Spinal cord (tissue), 10 donors: ENCODE data around the gene RAC2. TPM values are rescaled to one million over a fixed set of nuclear protein-coding genes. Genes with fewer than 3 reads are reported as not detected.
A peak's percentile ranks its signal among the peaks of the same experiment; 100 is the strongest.

ENCODE experiments used
- DNase-seq, 6 donors: peaks; one replicate each; pipeline versions ENCODE4 v3.0.0 to v3.0.0-alpha.2; 2013 to 2015; ENCODE audit warnings: low spot score in 6 of 6, low read depth in 4 of 6
- H3K27ac ChIP-seq: one replicate; pipeline ENCODE4 v1.5.1; 2013; ENCODE audit warnings: low read depth, low read length, control low read depth
- H3K27me3 ChIP-seq: one replicate; pipeline ENCODE4 v1.6.1; 2013; ENCODE audit warnings: low read length; ENCODE audit not compliant: control insufficient read depth, insufficient read depth
- H3K36me3 ChIP-seq: one replicate; pipeline ENCODE4 v1.6.1; 2013; ENCODE audit warnings: low read length; ENCODE audit not compliant: control insufficient read depth, insufficient read depth
- H3K4me1 ChIP-seq: one replicate; pipeline ENCODE4 v1.6.1; 2013; ENCODE audit warnings: low read length; ENCODE audit not compliant: control insufficient read depth, insufficient read depth
- H3K4me3 ChIP-seq: one replicate; pipeline ENCODE4 v1.5.1; 2013; ENCODE audit warnings: low read depth, low read length, control low read depth
- H3K9me3 ChIP-seq: one replicate; pipeline ENCODE4 v1.6.1; 2013; ENCODE audit warnings: low read length; ENCODE audit not compliant: control insufficient read depth, insufficient read depth
- WGBS: methylation state at CpG from one replicate; pipeline ENCODE4 v1.1.5; 2013; ENCODE audit warnings: missing lambda C conversion rate; ENCODE audit not compliant: insufficient coverage; 5-methylcytosine and 5-hydroxymethylcytosine counted together
- polyA plus RNA-seq, 2 donors: library from polyadenylated mRNA; unstranded; fragments of 120-200 nt; gene quantifications; one replicate each; pipeline ENCODE4 v1.2.1, GENCODE V29; 2013; ENCODE audit not compliant: insufficient read length in 2 of 2
- total RNA-seq, 2 donors: library from RNA; depleted of rRNA in 1 of 2; stranded (reverse); fragments of 120-200 nt in 1 of 2; fragments of >200 nt in 1 of 2; gene quantifications; one replicate each; pipeline versions ENCODE4 v1.2.3 to v1.2.4, GENCODE V29; 2013 to 2014
- donor health status: healthy.

Gene RAC2
- total and polyA plus RNA-seq, 4 donors, result 2.1 to 4.8 (median 2.7) TPM

- no peak overlapping the region for H3K4me3 ChIP-seq
- no peak overlapping the region for H3K27ac ChIP-seq
- H3K4me1 ChIP-seq, result peaks cover 19% of the 10 kb centered on the region
- no peaks in the 10 kb centered on the region for H3K27me3 ChIP-seq
- no peaks in the 10 kb centered on the region for H3K9me3 ChIP-seq
- H3K36me3 ChIP-seq, result peaks cover 12% of the 10 kb centered on the region
- 82% methylated on average over 7 of the region's 13 CpGs for WGBS
- DNase-seq, result no peak
Observed at GRCh38 chr22:37185646-37186227, 58.3 kb downstream of the RAC2 start.

GRCh38 chr22:37184816-37185541, 59.1 kb downstream of the RAC2 start:
- Histone ChIP-seq H3K27ac (no peak overlapping the region), H3K36me3 (peaks cover 12% of the 10 kb centered on the region), H3K27me3 (no peaks in the 10 kb centered on the region), H3K4me3 (no peak overlapping the region), H3K4me1 (peaks cover 19% of the 10 kb centered on the region), H3K9me3 (no peaks in the 10 kb centered on the region)
- DNase-seq, result no peak
- 89% methylated on average over 9 of the region's 18 CpGs for WGBS

GRCh38 chr22:37184380-37184755, 59.7 kb downstream of the RAC2 start:
- no peak overlapping the region for H3K27ac ChIP-seq
- no peaks in the 10 kb centered on the region for H3K27me3 ChIP-seq
- H3K36me3 ChIP-seq, result peaks cover 12% of the 10 kb centered on the region
- H3K4me3 ChIP-seq, result no peak overlapping the region
- H3K4me1 ChIP-seq, result peaks cover 19% of the 10 kb centered on the region
- no peaks in the 10 kb centered on the region for H3K9me3 ChIP-seq
- 89% methylated on average over 12 of the region's 12 CpGs for WGBS
- no peak for DNase-seq

- DNase-seq, result no peak
- no peak overlapping the region for H3K27ac ChIP-seq
- H3K27me3 ChIP-seq, result no peaks in the 10 kb centered on the region
- no peaks in the 10 kb centered on the region for H3K9me3 ChIP-seq
- H3K4me3 ChIP-seq, result no peak overlapping the region
- peaks cover 24% of the 10 kb centered on the region for H3K4me1 ChIP-seq
- peaks cover 12% of the 10 kb centered on the region for H3K36me3 ChIP-seq
- 84% methylated on average over 13 of the region's 17 CpGs for WGBS
Observed at GRCh38 chr22:37183432-37184379, 60.4 kb downstream of the RAC2 start.

GRCh38 chr22:37182949-37183245, 61.2 kb downstream of the RAC2 start:
- no peak overlapping the region for H3K4me3 ChIP-seq
- no peaks in the 10 kb centered on the region for H3K9me3 ChIP-seq
- no peak overlapping the region for H3K27ac ChIP-seq
- no peak for DNase-seq
- H3K36me3 ChIP-seq, result peaks cover 12% of the 10 kb centered on the region
- 84% methylated on average over 2 of the region's 3 CpGs for WGBS
- H3K4me1 ChIP-seq, result peaks cover 24% of the 10 kb centered on the region
- H3K27me3 ChIP-seq, result no peaks in the 10 kb centered on the region

- Histone ChIP-seq H3K27ac (no peak overlapping the region), H3K4me1 (peaks cover 25% of the 10 kb centered on the region), H3K27me3 (no peaks in the 10 kb centered on the region), H3K9me3 (no peaks in the 10 kb centered on the region), H3K4me3 (no peak overlapping the region), H3K36me3 (peaks cover 12% of the 10 kb centered on the region)
- DNase-seq, result peak in 1 of 6 donors; percentile 31
- 76% methylated on average over 37 of the region's 37 CpGs for WGBS
Observed at GRCh38 chr22:37182101-37182948, 61.7 kb downstream of the RAC2 start.

GRCh38 chr22:37181681-37182080, 62.4 kb downstream of the RAC2 start:
- Histone ChIP-seq H3K27ac (no peak overlapping the region), H3K36me3 (peaks cover 12% of the 10 kb centered on the region), H3K4me1 (peaks cover 26% of the 10 kb centered on the region), H3K27me3 (no peaks in the 10 kb centered on the region), H3K4me3 (no peak overlapping the region), H3K9me3 (no peaks in the 10 kb centered on the region)
- no peak for DNase-seq
- 90% methylated on average over 4 of the region's 4 CpGs for WGBS

- Histone ChIP-seq H3K27ac (no peak overlapping the region), H3K36me3 (peaks cover 12% of the 10 kb centered on the region), H3K4me3 (no peak overlapping the region), H3K27me3 (no peaks in the 10 kb centered on the region), H3K9me3 (no peaks in the 10 kb centered on the region), H3K4me1 (peaks cover 36% of the 10 kb centered on the region)
- WGBS, result 97% methylated on average over 11 of the region's 15 CpGs
- no peak for DNase-seq
Observed at GRCh38 chr22:37180531-37181231, 63.4 kb downstream of the RAC2 start.
